Activated CD4-positive, alpha-beta T cell treated with anti-CD3 and anti-CD28 coated beads, Interleukin-10, Interleukin-2, amounts not matched to agents 100 ng/mL and 50 ng/mL, durations not matched to agents 16 hours and 8 hours (primary cell): Measurements from ENCODE around the gene ZBTB7B.

Experiments used
- DNase-seq: peaks from one replicate; pipeline ENCODE4 v3.0.0-alpha.2; 2020

Gene ZBTB7B

GRCh38 chr1:155005076-155006011, 2.7 kb downstream of the ZBTB7B start:
- DNase-seq, result no peak

GRCh38 chr1:155006601-155007101, 4.0 kb downstream of the ZBTB7B start:
- DNase-seq, result peak; percentile 81

GRCh38 chr1:155007251-155007828, 4.7 kb downstream of the ZBTB7B start:
- no peak for DNase-seq

- peak; percentile 90 for DNase-seq
These were observed 5.7 kb downstream of the ZBTB7B start for GRCh38 chr1:155008015-155008941.

- no peak for DNase-seq
These were observed 6.7 kb downstream of the ZBTB7B start for GRCh38 chr1:155009221-155009711.

GRCh38 chr1:155009742-155010141, 7.1 kb downstream of the ZBTB7B start:
- DNase-seq, result no peak

- peak; percentile 74 for DNase-seq
These were observed 7.8 kb downstream of the ZBTB7B start for GRCh38 chr1:155010211-155010918.

GRCh38 chr1:155011004-155011416, 8.4 kb downstream of the ZBTB7B start:
- DNase-seq, result no peak

GRCh38 chr1:155011437-155012025, 8.9 kb downstream of the ZBTB7B start:
- no peak for DNase-seq

- peak; percentile 76 for DNase-seq
These were observed 9.5 kb downstream of the ZBTB7B start for GRCh38 chr1:155012026-155012546.

- DNase-seq, result no peak
These were observed 10.4 kb downstream of the ZBTB7B start for GRCh38 chr1:155012776-155013602.

GRCh38 chr1:155013632-155014031, 11.0 kb downstream of the ZBTB7B start:
- DNase-seq, result no peak

GRCh38 chr1:155014709-155015508, 12.3 kb downstream of the ZBTB7B start:
- DNase-seq, result no peak

GRCh38 chr1:155015527-155016230, 13.1 kb downstream of the ZBTB7B start:
- no peak for DNase-seq

- no peak for DNase-seq
These were observed 13.7 kb downstream of the ZBTB7B start for GRCh38 chr1:155016231-155016831.

- DNase-seq, result peak; percentile 91
These were observed 14.7 kb downstream of the ZBTB7B start for GRCh38 chr1:155017041-155017945.

- DNase-seq, result no peak
These were observed 15.3 kb downstream of the ZBTB7B start for GRCh38 chr1:155017946-155018316.
